Measurements from ENCODE around the gene EDN2.
A peak's percentile ranks its signal among the peaks of the same experiment; 100 is the strongest.

EDN2 gene

GRCh38 chr1:41464885-41465284, 19.6 kb downstream of the EDN2 start:
- no peak for DNase-seq (ENCODE audit: low spot score)

- DNase-seq (ENCODE audit: low spot score) = no peak
Observed at GRCh38 chr1:41463516-41463915, 21.0 kb downstream of the EDN2 start.

DNA sequence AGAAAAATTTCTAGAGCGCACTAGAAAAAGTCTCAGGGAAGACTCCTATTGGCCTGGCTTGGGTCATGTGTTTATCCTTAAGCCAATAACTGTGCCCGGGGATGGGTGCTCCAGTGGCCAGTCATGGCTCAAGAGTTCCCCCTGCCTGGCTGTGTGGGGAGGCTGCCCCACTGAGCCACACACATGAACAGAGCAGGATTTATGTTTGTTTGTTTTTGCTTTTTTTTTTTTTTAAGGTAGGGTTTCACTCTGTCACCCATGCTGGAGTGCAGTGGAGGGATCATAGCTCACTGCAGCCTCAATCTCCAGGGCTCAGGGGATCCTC, 21.8 kb downstream of the EDN2 start:
- no peak for DNase-seq (ENCODE audit: low spot score)

DNA sequence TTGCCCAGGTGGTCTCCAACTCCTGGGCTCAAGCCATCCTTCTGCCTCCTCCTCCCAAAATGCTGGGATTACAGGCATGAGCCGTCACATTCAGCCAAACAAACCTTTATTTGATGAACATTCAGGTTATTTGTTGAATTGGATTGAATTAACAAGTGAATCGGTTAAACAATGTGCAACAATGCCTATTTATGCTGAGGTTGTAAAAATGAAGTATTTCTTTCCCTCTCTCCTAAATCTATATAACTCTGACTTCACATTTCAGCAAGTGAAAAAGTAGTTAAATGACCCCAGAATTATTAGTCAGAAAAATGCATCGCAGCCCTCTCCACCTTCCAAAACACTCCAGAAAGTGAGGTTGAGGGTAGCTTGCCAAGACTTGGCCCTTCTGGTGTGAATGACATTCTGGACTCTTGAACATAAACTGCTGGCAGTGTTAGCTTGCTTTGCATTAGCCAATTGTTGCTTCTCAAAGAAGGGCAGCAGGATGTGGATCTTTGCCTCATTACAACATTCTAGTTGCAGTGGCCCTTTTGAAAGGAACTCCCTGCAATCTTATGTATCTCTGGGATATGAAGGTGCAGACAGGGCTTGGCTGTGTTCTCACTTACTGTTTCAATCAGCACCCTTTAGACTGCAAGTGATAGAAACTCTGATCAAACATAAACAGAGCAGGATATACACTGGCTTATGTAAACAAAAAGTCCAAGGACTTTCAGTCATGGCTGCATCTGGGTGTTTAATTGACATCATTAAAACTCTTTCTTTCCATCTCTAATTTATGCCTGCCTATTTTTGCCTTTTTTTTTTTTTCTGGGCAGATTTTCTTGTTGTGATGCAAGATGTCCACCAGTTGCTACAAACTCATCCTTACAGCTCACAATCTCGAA, 22.4 kb downstream of the EDN2 start:
- DNase-seq (ENCODE audit: low spot score) = no peak

DNA sequence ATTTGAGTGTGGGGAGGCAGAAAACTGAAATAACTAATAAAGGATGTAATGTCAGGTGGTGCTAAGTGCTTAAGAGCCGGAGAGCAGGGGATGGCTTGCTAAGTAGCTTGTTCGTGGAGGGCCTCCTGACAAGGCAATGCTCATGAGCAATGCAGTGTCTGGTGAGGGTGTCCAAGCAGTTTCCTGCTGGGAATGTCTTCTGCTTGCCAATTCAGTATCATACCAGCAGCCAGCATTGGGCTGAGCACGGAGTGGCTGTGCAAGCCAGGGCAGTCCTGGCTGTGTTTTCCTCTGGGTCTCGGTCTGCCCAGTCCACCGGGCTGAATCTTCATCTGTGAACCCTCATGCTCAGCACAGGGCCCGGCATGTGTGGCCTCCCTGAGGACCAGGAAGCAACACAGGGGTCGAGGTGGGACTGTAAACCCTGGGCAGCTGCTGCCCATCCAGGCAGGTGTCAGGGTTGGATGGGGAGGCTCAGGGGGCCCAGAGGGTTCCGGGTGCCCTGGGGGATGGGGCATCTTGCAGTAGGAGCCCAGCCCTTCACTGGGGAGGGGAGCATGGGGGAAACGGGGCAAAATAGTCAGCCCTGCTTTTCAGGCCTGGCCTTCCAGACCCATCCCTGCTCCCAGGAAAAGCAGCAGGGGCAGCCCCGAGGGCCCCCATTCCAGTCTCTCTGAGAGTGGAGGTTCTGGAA, 27.5 kb downstream of the EDN2 start:
- DNase-seq (ENCODE audit: low spot score) = no peak

DNA sequence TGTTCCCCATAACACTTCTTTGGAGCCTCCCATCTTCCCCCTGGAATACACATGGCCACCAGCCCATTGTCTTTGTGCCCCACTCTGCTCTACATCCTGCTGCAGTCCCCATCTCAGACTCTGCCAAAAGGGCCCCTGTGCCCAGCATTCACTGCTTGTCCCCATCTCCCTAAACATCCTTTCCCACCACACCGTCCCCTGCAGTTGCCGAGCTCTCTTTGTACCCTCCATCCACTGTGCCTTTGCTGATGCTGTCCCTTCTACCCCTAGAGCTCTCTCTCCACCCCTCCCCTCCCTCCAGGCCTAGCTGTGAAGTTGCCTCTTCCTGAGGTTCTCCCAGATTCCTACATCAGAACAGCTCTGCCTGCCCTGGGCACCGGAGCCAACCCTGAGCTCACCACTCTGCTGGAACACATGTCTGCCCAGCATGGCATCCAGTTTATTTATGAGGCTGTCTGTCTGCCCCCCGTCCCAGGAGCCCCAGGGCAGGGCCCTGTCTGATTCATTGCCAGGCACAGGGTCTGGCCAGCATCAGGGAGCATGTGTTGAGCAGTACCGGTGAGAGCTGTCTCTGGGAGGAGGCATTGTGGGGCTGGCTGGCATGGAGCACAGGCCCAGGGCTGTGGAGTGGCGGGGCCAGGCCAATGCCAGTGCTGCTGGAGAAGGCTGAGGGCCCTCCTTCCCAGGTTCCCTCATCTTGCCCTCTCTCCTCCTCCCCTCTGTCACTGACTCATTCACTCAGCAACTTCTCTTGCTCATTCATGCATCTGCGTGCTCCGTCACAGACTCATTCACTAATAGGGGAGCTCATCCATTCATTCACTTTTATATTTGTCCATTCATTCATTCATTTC, 28.8 kb downstream of the EDN2 start:
- no peak for DNase-seq (ENCODE audit: low spot score)

DNA sequence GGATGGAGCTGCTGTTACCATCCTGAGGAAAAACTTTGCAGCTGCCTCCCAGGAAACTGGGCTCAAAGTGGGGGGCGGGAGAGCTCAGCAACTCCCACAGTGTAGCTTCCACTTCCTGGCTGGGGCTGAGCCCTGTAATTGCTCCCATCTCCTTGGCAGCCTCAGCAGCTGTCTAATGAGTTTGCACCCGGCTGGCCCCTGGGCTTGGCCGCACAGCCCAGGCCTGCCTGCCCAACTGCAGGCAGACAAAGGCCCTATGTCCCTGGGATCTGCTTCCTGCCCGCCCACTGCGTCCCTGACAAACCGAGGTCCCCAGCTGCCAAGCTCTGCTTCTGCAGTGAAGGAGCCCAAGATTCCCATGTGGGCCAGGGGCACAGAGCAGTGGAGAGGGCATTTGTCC, 30.1 kb downstream of the EDN2 start:
- no peak for DNase-seq (ENCODE audit: low spot score)

- DNase-seq (ENCODE audit: low spot score) = no peak
Observed at GRCh38 chr1:41452704-41453290, 31.7 kb downstream of the EDN2 start.

DNA sequence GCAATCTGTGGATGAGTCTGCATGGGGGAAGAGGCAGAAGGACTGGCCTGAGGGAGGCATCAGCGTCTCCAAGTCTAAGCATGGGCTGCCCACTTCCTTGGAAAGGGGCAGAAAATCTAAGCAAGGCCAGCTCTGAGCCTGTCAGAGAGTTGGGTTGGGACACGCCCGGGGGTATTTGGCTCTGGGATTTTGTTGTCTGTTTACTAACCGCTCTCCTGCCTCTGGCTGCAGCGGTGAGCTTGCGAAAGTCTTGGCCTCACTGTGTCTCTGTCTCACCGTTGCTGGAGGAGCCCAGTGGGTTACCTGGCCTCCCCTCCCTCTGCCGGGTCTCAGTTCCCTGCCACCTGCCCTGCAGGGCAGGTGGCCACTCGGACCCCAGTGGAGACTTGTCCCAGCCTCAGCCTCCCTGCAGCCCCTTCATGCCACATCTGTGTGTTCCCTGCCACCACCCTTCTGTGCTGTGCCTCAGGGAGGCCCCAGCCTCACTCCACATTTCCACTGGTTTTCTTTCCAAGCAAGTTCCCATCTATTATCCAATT, 33.7 kb downstream of the EDN2 start:
- DNase-seq (ENCODE audit: low spot score) = no peak

GRCh38 chr1:41449326-41449921, 35.1 kb downstream of the EDN2 start:
- no peak for DNase-seq (ENCODE audit: low spot score)

DNA sequence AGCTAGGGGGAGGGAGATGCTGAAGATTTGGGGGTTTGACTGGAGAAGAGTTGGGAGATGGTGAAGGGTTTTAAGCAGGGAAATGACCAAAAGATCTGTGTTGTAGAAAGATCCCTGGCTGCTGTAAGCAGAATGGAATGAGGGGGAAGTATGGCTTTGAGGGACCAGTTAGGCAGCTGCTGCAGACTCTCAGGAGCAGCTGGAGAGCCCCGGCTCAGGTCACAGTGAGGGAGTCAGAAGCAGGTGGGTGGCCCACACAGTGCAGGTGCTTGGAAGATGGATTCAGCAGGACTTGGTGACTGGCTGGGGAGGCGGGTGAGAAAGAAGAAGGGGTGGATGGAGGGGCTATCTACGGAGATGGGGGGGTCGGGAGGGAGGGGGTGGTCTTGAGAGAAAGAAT, 35.7 kb downstream of the EDN2 start:
- no peak for DNase-seq (ENCODE audit: low spot score)

DNA sequence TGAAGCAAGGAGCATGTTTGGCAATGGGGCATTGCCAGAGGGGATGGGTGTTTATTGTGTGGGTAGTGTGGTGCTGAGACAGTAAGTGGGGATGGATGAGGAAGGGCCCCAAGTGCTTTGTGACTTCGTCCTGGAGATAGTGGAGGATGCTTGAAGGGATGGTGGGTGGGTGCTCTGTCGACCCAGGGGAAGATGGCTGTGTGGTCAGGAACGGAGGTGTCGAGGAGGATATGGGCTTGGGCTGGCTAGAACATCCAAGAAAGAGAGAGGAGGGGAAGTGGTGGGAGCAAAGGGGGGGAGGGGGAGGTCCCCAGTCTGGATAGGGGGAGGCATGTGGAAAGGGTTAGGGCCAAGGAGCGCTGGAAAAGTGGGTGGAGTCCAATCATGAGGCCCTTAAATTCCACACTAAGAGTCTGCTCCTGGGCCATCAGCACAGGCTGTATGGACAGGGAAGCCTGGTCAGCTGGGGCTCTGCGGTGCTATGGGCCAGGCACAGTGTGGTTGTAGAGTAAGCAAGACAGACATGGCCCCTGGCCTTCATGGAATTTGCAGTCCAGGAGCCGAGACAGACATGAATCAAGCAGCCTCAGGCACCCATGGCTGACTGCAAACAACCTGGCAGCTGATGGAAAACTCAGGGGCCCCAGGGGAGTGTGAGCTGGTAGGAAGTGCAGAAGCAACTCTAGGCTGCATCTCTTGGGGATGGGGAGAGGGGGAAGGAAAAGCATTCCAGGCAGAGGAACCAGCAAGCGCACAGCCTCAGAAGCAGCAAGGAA, 36.3 kb downstream of the EDN2 start:
- no peak for DNase-seq (ENCODE audit: low spot score)

DNA sequence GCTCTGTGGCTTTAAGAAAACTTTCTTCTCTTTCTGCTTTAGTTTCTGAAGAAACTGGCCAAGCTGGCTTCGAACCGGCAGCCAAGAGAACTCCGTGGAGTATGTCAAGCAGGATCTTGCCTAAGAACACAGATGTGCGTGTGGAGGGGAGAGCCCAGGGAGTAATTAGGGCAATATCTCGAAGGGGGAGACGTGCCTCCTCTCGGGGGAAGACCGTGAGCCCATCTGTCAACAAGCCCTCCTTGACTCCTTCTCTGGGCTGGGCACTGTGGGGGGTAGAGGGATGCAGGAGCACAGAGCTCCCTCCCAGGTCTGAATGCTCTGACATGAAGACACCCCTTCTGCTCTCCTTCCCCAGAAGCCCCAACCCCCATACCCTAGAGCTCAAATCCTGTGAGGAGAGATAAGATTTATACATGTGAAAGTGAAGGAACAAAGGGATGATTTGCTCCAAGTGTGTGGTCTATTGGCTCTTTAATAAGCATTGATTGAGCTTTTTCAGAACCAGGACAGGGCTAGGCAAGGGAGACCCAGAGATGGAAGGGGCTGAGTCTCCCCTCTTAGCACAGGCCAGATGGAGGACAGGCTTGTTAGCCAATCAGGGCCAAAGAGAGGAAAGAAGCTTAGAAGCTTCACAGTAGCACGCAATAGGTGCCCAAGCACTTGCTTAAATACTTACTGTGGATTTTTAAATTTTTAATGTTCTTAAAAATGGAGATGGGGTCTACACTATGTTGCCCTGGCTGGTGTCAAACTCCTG, 37.5 kb downstream of the EDN2 start:
- DNase-seq (ENCODE audit: low spot score) = peak; percentile 55

DNA sequence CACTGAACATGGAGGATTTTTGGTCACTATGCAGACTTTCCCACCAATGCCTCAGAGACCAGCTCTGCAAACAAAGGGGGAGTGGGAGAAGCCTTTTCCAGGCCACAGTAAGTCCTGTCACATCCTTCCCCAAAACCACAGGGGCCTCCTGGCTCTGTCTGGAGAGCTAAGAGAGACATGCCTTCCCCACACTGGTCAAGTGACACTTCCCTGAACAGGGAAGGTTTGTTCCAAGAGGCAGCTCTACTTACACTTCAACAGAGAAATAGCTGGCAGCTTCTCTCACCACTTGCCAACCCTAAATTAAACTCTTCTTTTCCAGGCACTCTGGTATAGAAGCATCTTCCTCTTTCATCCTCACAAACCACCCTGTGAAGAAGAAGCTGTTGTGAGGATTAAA, 39.7 kb downstream of the EDN2 start:
- DNase-seq (ENCODE audit: low spot score) = no peak

- no peak for DNase-seq (ENCODE audit: low spot score)
Observed at GRCh38 chr1:41444246-41444645, 40.2 kb downstream of the EDN2 start.

DNA sequence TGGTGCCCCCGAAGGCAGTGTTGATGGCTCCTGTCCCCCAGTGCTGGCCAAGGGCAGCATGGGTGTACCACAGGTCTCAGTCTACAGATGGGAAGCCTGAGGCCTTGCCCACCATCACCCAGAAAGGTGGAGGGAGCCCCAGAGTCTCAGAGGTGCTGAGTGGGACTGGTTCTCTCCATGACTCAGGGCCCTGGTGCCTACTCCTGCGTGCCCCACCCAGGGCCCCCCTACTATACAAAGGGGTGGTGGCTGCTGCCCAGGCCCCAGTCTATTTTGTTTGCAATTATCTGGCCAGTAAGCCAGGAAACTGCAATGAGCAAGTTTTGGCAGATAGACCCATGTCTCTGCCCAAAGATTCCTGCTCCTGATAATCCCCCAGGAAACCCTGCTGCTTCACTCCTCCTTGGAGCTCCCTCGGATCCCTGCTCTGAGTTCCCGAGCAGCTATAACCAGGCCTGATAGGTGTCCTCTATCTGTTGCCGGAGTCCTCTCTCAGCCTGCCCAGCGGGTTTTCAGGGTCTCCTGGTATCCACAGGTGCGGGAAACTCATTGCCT, 41.7 kb downstream of the EDN2 start:
- DNase-seq (ENCODE audit: low spot score) = no peak

GRCh38 chr1:41440321-41441085, 44.0 kb downstream of the EDN2 start:
- DNase-seq (ENCODE audit: low spot score) = no peak

DNA sequence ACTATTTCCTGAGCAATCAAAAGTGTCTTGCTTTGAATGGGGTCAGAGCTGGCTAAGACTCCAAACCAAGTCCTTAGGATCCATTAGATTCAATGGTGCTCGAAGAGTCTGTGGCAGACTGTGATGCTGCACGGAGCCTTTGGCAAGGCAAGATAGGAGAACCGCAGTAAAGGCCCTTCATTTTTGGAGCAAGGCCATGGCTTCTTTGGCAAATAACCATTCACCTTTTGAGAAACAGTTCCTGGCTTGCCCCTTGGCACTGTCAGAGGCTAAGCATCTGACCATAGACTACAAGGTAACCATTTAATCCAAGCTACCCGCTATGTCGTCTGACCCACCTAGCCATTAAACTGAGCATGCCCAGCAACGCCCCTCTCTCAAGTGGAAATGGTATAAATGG, 45.2 kb downstream of the EDN2 start:
- DNase-seq (ENCODE audit: low spot score) = no peak

GRCh38 chr1:41438711-41439110, 45.8 kb downstream of the EDN2 start:
- DNase-seq (ENCODE audit: low spot score) = no peak
